ENCODE data around the gene IRAK3.

GRCh38 chr12:66255737-66256136 lies 66.7 kb downstream of the IRAK3 start:
- no peak for TF ChIP-seq CTCF (IDR thresholded peaks at IDR 0.05)
- no peak for TF ChIP-seq POLR2AphosphoS5 (IDR thresholded peaks at IDR 0.05)
- no peak for TF ChIP-seq EP300 (IDR thresholded peaks at IDR 0.05)
- TF ChIP-seq POLR2A (IDR thresholded peaks at IDR 0.05) = no peak

Data from gastroesophageal sphincter (tissue), 3 donors.